ENCODE data around the gene ZIC2. TPM values are rescaled to one million over a fixed set of nuclear protein-coding genes. Genes with fewer than 3 reads are reported as not detected.
A peak's percentile ranks its signal among the peaks of the same experiment; 100 is the strongest.

The ZIC2 gene
- total RNA-seq, 4 donors from 2014 or later = not detected

- peaks cover 5 to 33% (median 12%) of the 10 kb centered on the region in 4 donors for H3K4me1 ChIP-seq
- DNase-seq = no peak
- TF ChIP-seq CTCF (IDR thresholded peaks at IDR 0.05) = no peak
- TF ChIP-seq POLR2A (IDR thresholded peaks at IDR 0.05) = no peak
- no peak overlapping the region for H3K27ac ChIP-seq
- peaks cover 0 to 14% (median 0%) of the 10 kb centered on the region in 4 donors for H3K9me3 ChIP-seq
- no peaks in the 10 kb centered on the region for H3K36me3 ChIP-seq
- H3K4me3 ChIP-seq = no peak overlapping the region
- peaks cover 0 to 87% of the 10 kb centered on the region in 2 donors for H3K27me3 ChIP-seq
Observed at GRCh38 chr13:99973163-99973807, 8.3 kb upstream of the ZIC2 start.

- Histone ChIP-seq H3K27me3 (peaks cover 0 to 87% of the 10 kb centered on the region in 2 donors), H3K36me3 (no peaks in the 10 kb centered on the region), H3K4me3 (no peak overlapping the region), H3K4me1 (peaks cover 5 to 32% (median 8%) of the 10 kb centered on the region in 4 donors), H3K27ac (no peak overlapping the region), H3K9me3 (peaks cover 0 to 14% (median 0%) of the 10 kb centered on the region in 4 donors)
- DNase-seq = no peak
- no peak for TF ChIP-seq POLR2A (IDR thresholded peaks at IDR 0.05)
- TF ChIP-seq CTCF (IDR thresholded peaks at IDR 0.05) = no peak
Observed at GRCh38 chr13:99973808-99974185, 7.8 kb upstream of the ZIC2 start.

- peaks cover 0 to 14% (median 0%) of the 10 kb centered on the region in 4 donors for H3K9me3 ChIP-seq
- H3K4me1 ChIP-seq = peaks cover 5 to 32% (median 6%) of the 10 kb centered on the region in 4 donors
- no peak overlapping the region for H3K4me3 ChIP-seq
- H3K36me3 ChIP-seq = no peaks in the 10 kb centered on the region
- H3K27me3 ChIP-seq = peaks cover 2 to 88% of the 10 kb centered on the region in 2 donors
- TF ChIP-seq CTCF (IDR thresholded peaks at IDR 0.05) = no peak
- no peak for TF ChIP-seq POLR2A (IDR thresholded peaks at IDR 0.05)
- peak in 2 of 3 donors; percentile 1 to 23 for DNase-seq
- H3K27ac ChIP-seq = no peak overlapping the region
Observed at GRCh38 chr13:99974296-99974938, 7.2 kb upstream of the ZIC2 start.

- no peak overlapping the region for H3K27ac ChIP-seq
- DNase-seq = peak in 1 of 3 donors; percentile 39
- no peak for TF ChIP-seq POLR2A (IDR thresholded peaks at IDR 0.05)
- TF ChIP-seq CTCF (IDR thresholded peaks at IDR 0.05) = no peak
- peaks cover 3 to 88% of the 10 kb centered on the region in 2 donors for H3K27me3 ChIP-seq
- peaks cover 0 to 14% (median 0%) of the 10 kb centered on the region in 4 donors for H3K9me3 ChIP-seq
- peaks cover 5 to 32% (median 7%) of the 10 kb centered on the region in 4 donors for H3K4me1 ChIP-seq
- no peak overlapping the region for H3K4me3 ChIP-seq
- H3K36me3 ChIP-seq = no peaks in the 10 kb centered on the region
Observed at GRCh38 chr13:99974939-99975561, 6.5 kb upstream of the ZIC2 start.

- H3K27me3 ChIP-seq = peaks cover 3 to 93% of the 10 kb centered on the region in 2 donors
- peaks cover 5 to 37% (median 10%) of the 10 kb centered on the region in 4 donors for H3K4me1 ChIP-seq
- peak in 1 of 3 donors; percentile 10 for DNase-seq
- H3K36me3 ChIP-seq = no peaks in the 10 kb centered on the region
- H3K27ac ChIP-seq = no peak overlapping the region
- no peak for TF ChIP-seq CTCF (IDR thresholded peaks at IDR 0.05)
- no peak for TF ChIP-seq POLR2A (IDR thresholded peaks at IDR 0.05)
- H3K4me3 ChIP-seq = no peak overlapping the region
- H3K9me3 ChIP-seq = peaks cover 0 to 14% (median 0%) of the 10 kb centered on the region in 4 donors
Observed at GRCh38 chr13:99975626-99976025, 6.0 kb upstream of the ZIC2 start.
